Cardiac septum (tissue), 1 donor: Measurements from ENCODE around the gene HDAC3. TPM values are rescaled to one million over a fixed set of nuclear protein-coding genes. Genes with fewer than 3 reads are reported as not detected.

Experiments used
- DNase-seq: peaks from one replicate; pipeline ENCODE4 v3.0.0-alpha.2; 2020; ENCODE audit warnings: low spot score
- intact Hi-C: fragments of 100-400 bp; cut with DNase I; formaldehyde crosslinking; loops from one replicate; pipeline ENCODE4 v1.14.0; 2022
- long read RNA-seq: library from polyadenylated mRNA; unstranded; transcript quantifications from one replicate; pipeline ENCODE4 v2.0.0, GENCODE V29; 2021
- total RNA-seq: library from RNA; stranded (reverse); fragmentation: NEBNext Ultra II Directional; extraction: Animal tissue kit (Norgen Biotek cat#: 25700); gene quantifications from one replicate; pipeline ENCODE4 v1.2.1, GENCODE V29; 2021
- donor health status: DM: no; HTN: no; CAD: no.

The HDAC3 gene
- 34.1 TPM for total RNA-seq
- long read RNA-seq, transcript HDAC3-201 (15 exons, 1,959 nt) = major isoform, 78 of 101 reads
- long read RNA-seq, partial matches to known transcripts = 5 of 101 reads
- long read RNA-seq, other reads (novel, unspliced or antisense) = 15 of 101 reads

GRCh38 chr5:141636413-141637122 is at the start of gene HDAC3, which contains the start of gene RELL2:
HDAC3 (minus strand) TSS chr5:141636849; CDS start chr5:141636790, 59 bp downstream.
RELL2 (plus strand) TSS chr5:141636997; CDS start chr5:141638226, 1,229 bp downstream.
- intact Hi-C loops = no loop called here
- peak; percentile 98 for DNase-seq

- DNase-seq = no peak
- intact Hi-C loops = no loop called here
Observed at GRCh38 chr5:141685591-141685990, 48.9 kb upstream of the HDAC3 start.

GRCh38 chr5:141683596-141684141 is 47.0 kb upstream of the HDAC3 start:
- intact Hi-C loops = no loop called here
- no peak for DNase-seq

GRCh38 chr5:141681695-141682641 is 45.3 kb upstream of the HDAC3 start, which contains the start of gene ARAP3:
ARAP3 (minus strand) TSS chr5:141682230; CDS start chr5:141680486, 1,744 bp downstream.
- peak; percentile 96 for DNase-seq
- intact Hi-C loops = no loop called here

GRCh38 chr5:141681295-141681694 is 44.6 kb upstream of the HDAC3 start:
- DNase-seq = no peak
- intact Hi-C loops = no loop called here

GRCh38 chr5:141680751-141681201 is 44.1 kb upstream of the HDAC3 start:
- DNase-seq = peak; percentile 88
- intact Hi-C loops = no loop called here

GRCh38 chr5:141680178-141680577 is 43.5 kb upstream of the HDAC3 start:
- intact Hi-C loops = no loop called here
- no peak for DNase-seq

GRCh38 chr5:141677415-141677814 is 40.8 kb upstream of the HDAC3 start:
- DNase-seq = no peak
- intact Hi-C loops = no loop called here

- intact Hi-C loops = no loop called here
Observed at GRCh38 chr5:141675672-141676071, 39.0 kb upstream of the HDAC3 start.

GRCh38 chr5:141674747-141675146 is 38.1 kb upstream of the HDAC3 start:
- intact Hi-C loops = no loop called here
- DNase-seq = no peak

More at GRCh38 chr5:141675672-141676071, 39.0 kb upstream of the HDAC3 start:
- DNase-seq = no peak

- DNase-seq = no peak
Observed at GRCh38 chr5:141672841-141673813, 36.5 kb upstream of the HDAC3 start.

GRCh38 chr5:141672071-141672840 is 35.6 kb upstream of the HDAC3 start:
- intact Hi-C loops = no loop called here
- no peak for DNase-seq

More at GRCh38 chr5:141672841-141673813, 36.5 kb upstream of the HDAC3 start:
- intact Hi-C loops = no loop called here

GRCh38 chr5:141669520-141669919 is 32.9 kb upstream of the HDAC3 start:
- no peak for DNase-seq
- intact Hi-C loops = no loop called here

- no peak for DNase-seq
- intact Hi-C loops = no loop called here
Observed at GRCh38 chr5:141668601-141669265, 32.1 kb upstream of the HDAC3 start.

GRCh38 chr5:141665995-141666940 is 29.6 kb upstream of the HDAC3 start:
- intact Hi-C loops = no loop called here
- DNase-seq = no peak
